Measurements from ENCODE around the gene NVL.

NVL gene

GRCh38 chr1:224211206-224211962 lies 118.6 kb downstream of the NVL start (continued):
- TF ChIP-seq ZNF223 (tag by site-specific recombination; IDR thresholded peaks at IDR 0.05), result no peak
- TF ChIP-seq BCL6B (tag by site-specific recombination; IDR thresholded peaks at IDR 0.05), result no peak
- TF ChIP-seq ZNF660 (tag by site-specific recombination; IDR thresholded peaks at IDR 0.05), result peak; percentile 95; the same call in 1 of the 2 replicates
- TF ChIP-seq ZBTB11 (tag by site-specific recombination; conservative IDR thresholded peaks at IDR 0.05; ENCODE audit: low read depth), result no peak
- no peak for TF ChIP-seq ZNF560 (tag by site-specific recombination; IDR thresholded peaks at IDR 0.05; ENCODE audit: borderline replicate concordance)
- no peak for TF ChIP-seq ZBTB1 (tag by site-specific recombination; IDR thresholded peaks at IDR 0.05)
- TF ChIP-seq ZNF266 (tag by site-specific recombination; IDR thresholded peaks at IDR 0.05; ENCODE audit: low read depth), result no peak
- TF ChIP-seq ZNF140 (tag by site-specific recombination; IDR thresholded peaks at IDR 0.05), result no peak
- no peak for TF ChIP-seq ZNF514 (tag by site-specific recombination; IDR thresholded peaks at IDR 0.05)
- no peak for TF ChIP-seq ZBTB49 (tag by site-specific recombination; IDR thresholded peaks at IDR 0.05; ENCODE audit: low read depth)
- peak; percentile 86 for TF ChIP-seq ZBTB44 (tag by site-specific recombination; IDR thresholded peaks at IDR 0.05)
- no peak for TF ChIP-seq CTCF (tag by site-specific recombination; IDR thresholded peaks at IDR 0.05)
- TF ChIP-seq ZNF121 (tag by site-specific recombination; IDR thresholded peaks at IDR 0.05), result no peak
- peak; percentile 57 for TF ChIP-seq GLIS1 (tag by site-specific recombination; IDR thresholded peaks at IDR 0.05)
- peak; percentile 46; the same call in 1 of the 2 replicates for TF ChIP-seq ZNF629 (tag by site-specific recombination; IDR thresholded peaks at IDR 0.05)
- no peak for TF ChIP-seq SALL2 (tag by site-specific recombination; IDR thresholded peaks at IDR 0.05; ENCODE audit: borderline replicate concordance)
- TF ChIP-seq ZNF366 (tag by site-specific recombination; conservative IDR thresholded peaks at IDR 0.05), result peak; percentile 30; the same call in 1 of the 2 replicates
- TF ChIP-seq ZNF311 (tag by site-specific recombination; IDR thresholded peaks at IDR 0.05; ENCODE audit: borderline replicate concordance), result no peak
- no peak for TF ChIP-seq ZNF654 (tag by site-specific recombination; IDR thresholded peaks at IDR 0.05; ENCODE audit: low read depth)
- TF ChIP-seq MYNN (tag by site-specific recombination; IDR thresholded peaks at IDR 0.05; ENCODE audit: borderline replicate concordance), result no peak
- TF ChIP-seq GFI1B (tag by site-specific recombination; IDR thresholded peaks at IDR 0.05), result no peak
- TF ChIP-seq ZNF555 (tag by site-specific recombination; conservative IDR thresholded peaks at IDR 0.05), result no peak
- TF ChIP-seq ZNF513 (tag by site-specific recombination; IDR thresholded peaks at IDR 0.05), result no peak; the same call in 1 of the 2 replicates
- no peak for TF ChIP-seq ZSCAN5A (tag by site-specific recombination; IDR thresholded peaks at IDR 0.05)
- TF ChIP-seq KLF1 (tag by site-specific recombination; IDR thresholded peaks at IDR 0.05), result no peak
- 0 out of 2 replicates have a peak, but pooled peaks have one; percentile 37 for TF ChIP-seq ZXDB (tag by site-specific recombination; IDR thresholded peaks at IDR 0.05)

Measured in HEK293 (cell line).